Fibroblast of lung (primary cell): ENCODE results near the gene GALNT17. TPM values are rescaled to one million over a fixed set of nuclear protein-coding genes. Genes with fewer than 3 reads are reported as not detected.

Source experiments
- DNase-seq, 2 donors: peaks; one replicate each; pipeline versions ENCODE4 v3.0.0 to v3.0.0-alpha.2; 2010; ENCODE audit warnings: low read depth in 2 of 2
- H2AFZ ChIP-seq: 2 replicates; pipeline ENCODE4 v1.5.1; 2012; ENCODE audit warnings: low read length, control low read depth, inconsistent platforms
- H3K27ac ChIP-seq: 2 replicates; pipeline ENCODE4 v1.5.1; 2011; ENCODE audit warnings: low read length, control low read depth; ENCODE audit not compliant: insufficient read depth
- H3K27me3 ChIP-seq: 2 replicates; pipeline ENCODE4 v1.5.1; 2011; ENCODE audit warnings: mild to moderate bottlenecking, low read length; ENCODE audit not compliant: control insufficient read depth, insufficient read depth
- H3K36me3 ChIP-seq: 2 replicates; pipeline ENCODE4 v1.5.1; 2011; ENCODE audit warnings: low read length; ENCODE audit not compliant: control insufficient read depth, insufficient read depth
- H3K4me1 ChIP-seq: 2 replicates; pipeline ENCODE4 v1.5.1; 2011; ENCODE audit warnings: low read length; ENCODE audit not compliant: control insufficient read depth, insufficient read depth; ENCODE audit errors: extremely low read depth
- H3K4me2 ChIP-seq: 2 replicates; pipeline ENCODE4 v1.5.1; 2011; ENCODE audit warnings: low read length, control low read depth; ENCODE audit not compliant: insufficient read depth; ENCODE audit errors: extremely low read depth
- H3K4me3 ChIP-seq, 4 experiments: fragments of 200-600 bp in 1 of 4; sonication (generic) in 1 of 4; replicated peaks in 1 of 4; 2 replicates each; pipeline ENCODE4 v1.5.1; 2011 to 2016; ENCODE audit warnings: low read length in 4 of 4, low read depth in 3 of 4, mild to moderate bottlenecking in 3 of 4, control low read depth in 2 of 4, inconsistent platforms in 1 of 4, mixed read lengths in 1 of 4; ENCODE audit not compliant: insufficient read depth in 1 of 4; ENCODE audit errors: control extremely low read depth in 1 of 4
- H3K79me2 ChIP-seq: 2 replicates; pipeline ENCODE4 v1.5.1; 2012; ENCODE audit warnings: mild to moderate bottlenecking, low read length, inconsistent platforms; ENCODE audit not compliant: control insufficient read depth, insufficient read depth
- H3K9ac ChIP-seq: 2 replicates; pipeline ENCODE4 v1.5.1; 2011; ENCODE audit warnings: mild to moderate bottlenecking, low read length, control low read depth; ENCODE audit not compliant: insufficient read depth
- H3K9me3 ChIP-seq: 2 replicates; pipeline ENCODE4 v1.5.1; 2012; ENCODE audit warnings: low read depth, low read length; ENCODE audit not compliant: control insufficient read depth, insufficient read depth
- H4K20me1 ChIP-seq: 2 replicates; pipeline ENCODE4 v1.5.1; 2011; ENCODE audit warnings: low read length; ENCODE audit not compliant: control insufficient read depth, insufficient read depth; ENCODE audit errors: extremely low read depth
- EZH2 ChIP-seq: IDR thresholded peaks from 2 replicates; pipeline ENCODE4 v1.5.1; 2012; ENCODE audit warnings: low read length, control low read depth, mild to moderate bottlenecking; ENCODE audit errors: missing control alignments
- polyA plus RNA-seq, 2 donors: library from polyadenylated mRNA; depleted of rRNA in 1 of 2; stranded (reverse) in 1 of 2; unstranded in 1 of 2; fragments of >200 nt; gene quantifications; 2 replicates each; pipeline ENCODE4 v1.2.1, GENCODE V29; 2011 to 2012; ENCODE audit warnings: missing spikeins in 1 of 2
- total RNA-seq: library from RNA; depleted of rRNA; stranded (reverse); fragments of >200 nt; gene quantifications from 2 replicates; pipeline ENCODE4 v1.2.1, GENCODE V29; 2014
- TF ChIP-seq, protein P1 (sequence below), 2 donors: IDR thresholded peaks in 1 of 2; conservative IDR thresholded peaks in 1 of 2; 1 replicate in 1 of 2; 2 replicates in 1 of 2; pipeline ENCODE4 v1.5.1; 2011 to 2012; ENCODE audit warnings: low read length in 2 of 2, control low read depth in 1 of 2, inconsistent platforms in 1 of 2, low read depth in 1 of 2, mild to moderate bottlenecking in 1 of 2

The GALNT17 gene
- total and polyA plus RNA-seq, 2 donors (not counting 1 experiment from before 2014, with no cell fraction given): under 0.01 TPM; not detected in 1

DNA sequence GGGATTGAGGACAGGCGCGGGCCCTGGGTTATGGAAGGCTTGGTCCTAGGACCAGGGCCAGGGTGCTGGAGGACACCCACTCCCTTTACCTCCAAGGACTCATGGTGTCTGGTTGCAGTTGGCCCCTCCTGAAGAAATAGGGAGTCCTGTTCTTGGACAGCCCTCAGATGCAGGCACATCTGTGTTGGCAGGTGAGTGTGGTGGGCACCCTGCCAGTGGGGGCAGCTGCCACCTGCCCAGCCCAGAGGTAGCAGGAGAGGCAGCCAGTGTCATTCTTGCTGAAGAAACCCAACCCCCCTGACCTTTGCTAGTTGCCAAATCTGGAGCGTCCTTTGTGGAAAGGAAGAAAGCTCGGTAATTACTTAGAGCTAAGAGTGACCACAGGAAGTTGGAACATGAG, 8.3 kb downstream of the GALNT17 start:
- H2AFZ ChIP-seq: no peak overlapping the region
- no peak overlapping the region for H3K4me2 ChIP-seq
- H3K9ac ChIP-seq: no peak overlapping the region
- no peaks in the 10 kb centered on the region for H4K20me1 ChIP-seq
- H3K4me3 ChIP-seq: no peak overlapping the region
- no peaks in the 10 kb centered on the region for H3K9me3 ChIP-seq
- no peaks in the 10 kb centered on the region for H3K36me3 ChIP-seq
- no peak for DNase-seq
- no peak overlapping the region for H3K27ac ChIP-seq
- no peaks in the 10 kb centered on the region for H3K4me1 ChIP-seq
- TF ChIP-seq, protein P1, sequence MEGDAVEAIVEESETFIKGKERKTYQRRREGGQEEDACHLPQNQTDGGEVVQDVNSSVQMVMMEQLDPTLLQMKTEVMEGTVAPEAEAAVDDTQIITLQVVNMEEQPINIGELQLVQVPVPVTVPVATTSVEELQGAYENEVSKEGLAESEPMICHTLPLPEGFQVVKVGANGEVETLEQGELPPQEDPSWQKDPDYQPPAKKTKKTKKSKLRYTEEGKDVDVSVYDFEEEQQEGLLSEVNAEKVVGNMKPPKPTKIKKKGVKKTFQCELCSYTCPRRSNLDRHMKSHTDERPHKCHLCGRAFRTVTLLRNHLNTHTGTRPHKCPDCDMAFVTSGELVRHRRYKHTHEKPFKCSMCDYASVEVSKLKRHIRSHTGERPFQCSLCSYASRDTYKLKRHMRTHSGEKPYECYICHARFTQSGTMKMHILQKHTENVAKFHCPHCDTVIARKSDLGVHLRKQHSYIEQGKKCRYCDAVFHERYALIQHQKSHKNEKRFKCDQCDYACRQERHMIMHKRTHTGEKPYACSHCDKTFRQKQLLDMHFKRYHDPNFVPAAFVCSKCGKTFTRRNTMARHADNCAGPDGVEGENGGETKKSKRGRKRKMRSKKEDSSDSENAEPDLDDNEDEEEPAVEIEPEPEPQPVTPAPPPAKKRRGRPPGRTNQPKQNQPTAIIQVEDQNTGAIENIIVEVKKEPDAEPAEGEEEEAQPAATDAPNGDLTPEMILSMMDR (conservative IDR thresholded peaks at IDR 0.05 in 1 of 2, IDR thresholded peaks at IDR 0.05 in 1 of 2; ENCODE audit: low read depth in 1 of 2, low read length in 2 of 2): no peak
- no peak for TF ChIP-seq EZH2
- no peaks in the 10 kb centered on the region for H3K79me2 ChIP-seq
- no peaks in the 10 kb centered on the region for H3K27me3 ChIP-seq

DNA sequence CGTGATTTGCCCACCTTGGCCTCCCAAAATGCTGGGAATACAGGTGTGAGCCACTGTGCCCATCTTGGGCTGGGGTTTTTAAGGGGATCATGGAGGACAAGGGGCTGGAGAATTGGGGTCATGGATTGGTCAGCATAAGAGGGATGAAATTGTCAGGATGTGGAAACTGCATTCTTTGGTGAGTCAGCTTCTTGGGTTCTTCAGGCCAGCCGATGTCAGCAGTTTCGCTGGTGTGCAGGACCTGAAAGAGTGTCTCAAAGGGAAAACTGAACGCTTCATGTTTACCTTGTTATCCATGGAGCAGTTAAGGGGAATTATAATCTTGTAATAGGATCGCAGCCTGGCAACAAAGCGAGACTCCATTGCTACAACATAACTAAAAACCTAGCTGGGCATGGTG, 13.0 kb downstream of the GALNT17 start:
- H3K79me2 ChIP-seq: no peaks in the 10 kb centered on the region
- no peak overlapping the region for H2AFZ ChIP-seq
- no peak overlapping the region for H3K4me3 ChIP-seq
- TF ChIP-seq EZH2: no peak
- TF ChIP-seq, protein P1 (conservative IDR thresholded peaks at IDR 0.05 in 1 of 2, IDR thresholded peaks at IDR 0.05 in 1 of 2; ENCODE audit: low read depth in 1 of 2, low read length in 2 of 2): no peak
- no peaks in the 10 kb centered on the region for H3K9me3 ChIP-seq
- H3K9ac ChIP-seq: no peak overlapping the region
- DNase-seq: peak in 1 of 2 donors; percentile 29
- no peaks in the 10 kb centered on the region for H4K20me1 ChIP-seq
- no peak overlapping the region for H3K4me2 ChIP-seq
- no peaks in the 10 kb centered on the region for H3K4me1 ChIP-seq
- H3K27ac ChIP-seq: no peak overlapping the region
- no peaks in the 10 kb centered on the region for H3K36me3 ChIP-seq
- no peaks in the 10 kb centered on the region for H3K27me3 ChIP-seq

DNA sequence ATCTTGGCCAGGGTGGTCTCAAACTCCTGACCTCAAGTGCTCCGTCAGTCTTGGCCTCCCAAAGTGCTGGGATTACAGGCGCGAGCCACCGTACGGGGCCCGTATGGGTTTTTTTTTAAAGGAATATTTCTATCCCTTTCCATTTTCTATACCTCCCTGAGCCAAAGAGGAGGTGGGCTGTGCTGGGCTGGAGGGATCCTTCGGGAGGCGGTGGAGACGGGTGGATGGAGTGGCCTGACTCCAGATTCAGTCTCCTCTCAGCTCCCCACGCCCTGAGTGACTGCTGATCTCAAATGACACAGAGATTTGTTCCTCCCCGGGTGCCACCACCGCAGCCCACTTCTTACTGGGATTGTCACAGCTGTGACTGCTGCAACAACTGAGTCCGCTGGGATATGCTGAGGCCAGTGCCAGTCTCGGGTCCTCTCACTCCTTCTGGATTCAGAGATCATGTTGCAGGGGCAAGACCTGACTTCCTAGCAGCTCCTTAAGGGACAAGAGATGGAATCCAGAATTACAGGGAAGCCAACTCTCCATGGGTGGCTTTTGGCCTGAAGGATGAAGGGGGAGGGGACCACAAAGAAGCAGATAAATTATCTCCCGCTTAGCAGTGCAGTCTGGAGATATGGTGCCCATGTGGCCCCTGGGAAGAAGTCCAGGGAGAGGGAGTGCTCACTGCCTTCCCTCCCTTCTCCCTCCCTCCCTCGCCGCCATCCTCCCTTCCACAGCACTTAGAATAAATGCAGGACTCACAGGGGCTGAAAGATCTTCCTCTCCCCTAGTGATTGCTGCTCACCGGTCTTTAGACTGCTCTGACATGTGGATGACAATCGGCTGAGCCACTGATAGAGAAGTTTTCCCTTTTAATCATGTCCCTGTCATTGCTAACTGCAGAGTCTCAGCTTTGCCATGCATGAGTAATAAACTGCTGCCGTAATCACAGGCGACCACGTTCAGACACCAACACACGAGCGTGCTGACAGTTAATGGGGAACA, 14.3 kb downstream of the GALNT17 start:
- Histone ChIP-seq H3K4me3 (no peak overlapping the region), H3K9me3 (no peaks in the 10 kb centered on the region), H3K27me3 (no peaks in the 10 kb centered on the region), H2AFZ (no peak overlapping the region), H3K27ac (no peak overlapping the region), H3K4me1 (no peaks in the 10 kb centered on the region), H3K36me3 (no peaks in the 10 kb centered on the region), H3K9ac (no peak overlapping the region), H3K79me2 (no peaks in the 10 kb centered on the region), H4K20me1 (no peaks in the 10 kb centered on the region), H3K4me2 (no peak overlapping the region)
- DNase-seq: no peak
- TF ChIP-seq, protein P1 (conservative IDR thresholded peaks at IDR 0.05 in 1 of 2, IDR thresholded peaks at IDR 0.05 in 1 of 2; ENCODE audit: low read depth in 1 of 2, low read length in 2 of 2): no peak
- TF ChIP-seq EZH2: no peak
